GM18861 (cell line): Measurements from ENCODE around the gene ZFPL1.

Source experiments
- ATAC-seq: cut with Tn5 transposase; IDR thresholded peaks from one replicate; pipeline ENCODE4 v1.9.1; 2021; ENCODE audit not compliant: unreplicated experiment

The ZFPL1 gene

GRCh38 chr11:65126624-65127274, 42.7 kb downstream of the ZFPL1 start:
- no peak for ATAC-seq

- no peak for ATAC-seq
Measured at GRCh38 chr11:65127473-65128181, 43.6 kb downstream of the ZFPL1 start.

GRCh38 chr11:65128182-65129145, 44.4 kb downstream of the ZFPL1 start:
- ATAC-seq, result no peak

GRCh38 chr11:65129649-65130441, 45.8 kb downstream of the ZFPL1 start:
- ATAC-seq, result no peak

GRCh38 chr11:65130631-65131416, 46.8 kb downstream of the ZFPL1 start:
- no peak for ATAC-seq

GRCh38 chr11:65131417-65131776, 47.4 kb downstream of the ZFPL1 start:
- no peak for ATAC-seq

GRCh38 chr11:65131895-65132237, 47.8 kb downstream of the ZFPL1 start:
- ATAC-seq, result no peak

GRCh38 chr11:65132238-65132987, 48.4 kb downstream of the ZFPL1 start:
- ATAC-seq, result peak; percentile 35

- no peak for ATAC-seq
Measured at GRCh38 chr11:65132988-65133700, 49.1 kb downstream of the ZFPL1 start.

- ATAC-seq, result no peak
Measured at GRCh38 chr11:65133724-65134123, 49.7 kb downstream of the ZFPL1 start.

- peak; percentile 40 for ATAC-seq
Measured at GRCh38 chr11:65134240-65134951, 50.4 kb downstream of the ZFPL1 start, which contains the start of gene SYVN1. SYVN1 (minus strand) TSS chr11:65134519; CDS start chr11:65133601, 918 bp downstream.

GRCh38 chr11:65134952-65135632, 51.1 kb downstream of the ZFPL1 start:
- peak; percentile 60 for ATAC-seq

- no peak for ATAC-seq
Measured at GRCh38 chr11:65135633-65136145, 51.7 kb downstream of the ZFPL1 start.

GRCh38 chr11:65136515-65137096, 52.6 kb downstream of the ZFPL1 start:
- ATAC-seq, result no peak
